HepG2 (cell line): ENCODE measurements around the gene RASGRF1. TPM values are rescaled to one million over a fixed set of nuclear protein-coding genes. Genes with fewer than 3 reads are reported as not detected.

Experiments used
- AKAP8 ChIP-seq: sonication (generic); formaldehyde crosslinking; IDR thresholded peaks from 2 replicates; pipeline ENCODE4 v1.5.1; 2020; ENCODE audit warnings: mild to moderate bottlenecking, missing genetic modification reagents
- CENPX ChIP-seq: sonication (generic); formaldehyde crosslinking; IDR thresholded peaks from 2 replicates; pipeline ENCODE4 v1.9.0; 2021; ENCODE audit warnings: mild to moderate bottlenecking, missing genetic modification reagents, moderate library complexity
- FOXK2 ChIP-seq: fragments of 450-650 bp; IDR thresholded peaks from 2 replicates; pipeline ENCODE4 v1.6.1; 2016
- GATAD2A ChIP-seq: IDR thresholded peaks from 2 replicates; pipeline ENCODE4 v1.6.1; 2016
- NFRKB ChIP-seq: fragments of 450-650 bp; IDR thresholded peaks from 2 replicates; pipeline ENCODE4 v1.6.1; 2017
- POGZ ChIP-seq: sonication (generic); formaldehyde crosslinking; IDR thresholded peaks from 2 replicates; pipeline ENCODE4 v1.4.0; 2020; ENCODE audit warnings: mild to moderate bottlenecking, missing genetic modification reagents
- PRPF4 ChIP-seq: fragments of 200-400 bp; formaldehyde crosslinking; IDR thresholded peaks from 2 replicates; pipeline ENCODE4 v1.6.1; 2016; ENCODE audit warnings: low read length, low read depth; ENCODE audit not compliant: poor library complexity, severe bottlenecking
- RELA ChIP-seq: sonication (generic); formaldehyde crosslinking; IDR thresholded peaks from 2 replicates; pipeline ENCODE4 v1.4.0; 2020; ENCODE audit warnings: missing genetic modification reagents
- SP1 ChIP-seq, 2 experiments: fragments of 450-650 bp in 1 of 2; sonication (generic) in 1 of 2; formaldehyde crosslinking in 1 of 2; IDR thresholded peaks; 2 replicates each; pipeline versions ENCODE4 v1.4.0 to v1.6.1; 2016 to 2020; ENCODE audit warnings: missing genetic modification reagents in 1 of 2
- SP140L ChIP-seq: sonication (generic); formaldehyde crosslinking; IDR thresholded peaks from 2 replicates; pipeline ENCODE4 v1.4.0; 2020; ENCODE audit warnings: missing genetic modification reagents, borderline replicate concordance
- SRSF1 ChIP-seq: fragments of 200-400 bp; formaldehyde crosslinking; optimal IDR thresholded peaks from 2 replicates; pipeline ENCODE3; 2017; ENCODE audit warnings: mild to moderate bottlenecking, low read depth, low read length, moderate library complexity
- TMF1 ChIP-seq: sonication (generic); formaldehyde crosslinking; IDR thresholded peaks from 2 replicates; pipeline ENCODE4 v1.8.1; 2022; ENCODE audit warnings: low read depth, missing genetic modification reagents
- TP53 ChIP-seq: sonication (generic); formaldehyde crosslinking; conservative IDR thresholded peaks from 2 replicates; pipeline ENCODE4 v1.4.0; 2020; ENCODE audit warnings: missing genetic modification reagents
- ZBTB44 ChIP-seq: sonication (generic); formaldehyde crosslinking; IDR thresholded peaks from 2 replicates; pipeline ENCODE4 v1.4.0; 2020; ENCODE audit warnings: missing genetic modification reagents
- ZBTB8A ChIP-seq: sonication (generic); formaldehyde crosslinking; IDR thresholded peaks from 2 replicates; pipeline ENCODE4 v1.4.0; 2020; ENCODE audit warnings: mild to moderate bottlenecking, low read depth, missing genetic modification reagents, borderline replicate concordance
- ZFP37 ChIP-seq: sonication (generic); formaldehyde crosslinking; IDR thresholded peaks from 2 replicates; pipeline ENCODE4 v1.4.0; 2020; ENCODE audit warnings: missing genetic modification reagents, borderline replicate concordance
- ZFP62 ChIP-seq: sonication (generic); formaldehyde crosslinking; IDR thresholded peaks from 2 replicates; pipeline ENCODE4 v1.4.0; 2020; ENCODE audit warnings: missing genetic modification reagents
- ZNF260 ChIP-seq: sonication (generic); formaldehyde crosslinking; IDR thresholded peaks from 2 replicates; pipeline ENCODE4 v1.4.0; 2020; ENCODE audit warnings: missing genetic modification reagents, low read depth, mild to moderate bottlenecking, borderline replicate concordance
- ZNF275 ChIP-seq: sonication (generic); formaldehyde crosslinking; IDR thresholded peaks from 2 replicates; pipeline ENCODE4 v1.8.0; 2022; ENCODE audit warnings: missing genetic modification reagents, mild to moderate bottlenecking, inconsistent platforms, borderline replicate concordance
- ZNF747 ChIP-seq: sonication (generic); formaldehyde crosslinking; IDR thresholded peaks from 2 replicates; pipeline ENCODE4 v1.8.1; 2023; ENCODE audit warnings: missing genetic modification reagents, mild to moderate bottlenecking, borderline replicate concordance
- ZNF776 ChIP-seq: sonication (generic); formaldehyde crosslinking; IDR thresholded peaks from 2 replicates; pipeline ENCODE4 v1.4.0; 2020; ENCODE audit warnings: mild to moderate bottlenecking, missing genetic modification reagents
- ZNF816 ChIP-seq: sonication (generic); formaldehyde crosslinking; IDR thresholded peaks from 2 replicates; pipeline ENCODE4 v1.8.0; 2022; ENCODE audit warnings: missing genetic modification reagents, mild to moderate bottlenecking, borderline replicate concordance
- ZNF841 ChIP-seq: sonication (generic); formaldehyde crosslinking; IDR thresholded peaks from 2 replicates; pipeline ENCODE4 v1.8.1; 2023; ENCODE audit warnings: missing genetic modification reagents, borderline replicate concordance
- polyA plus RNA-seq, 8 experiments: library from polyadenylated mRNA; depleted of rRNA in 3 of 8; stranded (reverse) in 7 of 8; unstranded in 1 of 8; fragments of >200 nt; fragmentation: Illumina TruSeq in 4 of 8; extraction: Trizol in 4 of 8; gene quantifications; 2 replicates each; pipeline versions ENCODE4 v1.2.1 to v1.2.3, GENCODE V29; 2011 to 2016; ENCODE audit warnings: low read depth in 4 of 8, missing spikeins in 1 of 8, mixed read lengths in 1 of 8; ENCODE audit not compliant: insufficient read depth in 1 of 8
- total RNA-seq, 5 experiments: library from RNA; depleted of rRNA; stranded (reverse); fragments of >200 nt; fragmentation: Illumina TruSeq; extraction: Trizol; gene quantifications; 2 replicates each; pipeline ENCODE4 v1.2.3, GENCODE V29; 2016; ENCODE audit warnings: low read depth in 1 of 5
- TF ChIP-seq, protein P1 (sequence below): sonication (generic); formaldehyde crosslinking; conservative IDR thresholded peaks from 2 replicates; pipeline ENCODE4 v1.8.1; 2023; ENCODE audit warnings: missing genetic modification reagents
- TF ChIP-seq, protein P2 (sequence below): sonication (generic); formaldehyde crosslinking; IDR thresholded peaks from 2 replicates; pipeline ENCODE4 v1.8.0; 2022; ENCODE audit warnings: missing genetic modification reagents, mild to moderate bottlenecking, moderate library complexity, borderline replicate concordance

RASGRF1 gene
- total and polyA plus RNA-seq, 2 of the 13 experiments (the other 11 are each of a cell fraction or from before 2014, with no cell fraction given), result 0.55 to 3.0 TPM

DNA sequence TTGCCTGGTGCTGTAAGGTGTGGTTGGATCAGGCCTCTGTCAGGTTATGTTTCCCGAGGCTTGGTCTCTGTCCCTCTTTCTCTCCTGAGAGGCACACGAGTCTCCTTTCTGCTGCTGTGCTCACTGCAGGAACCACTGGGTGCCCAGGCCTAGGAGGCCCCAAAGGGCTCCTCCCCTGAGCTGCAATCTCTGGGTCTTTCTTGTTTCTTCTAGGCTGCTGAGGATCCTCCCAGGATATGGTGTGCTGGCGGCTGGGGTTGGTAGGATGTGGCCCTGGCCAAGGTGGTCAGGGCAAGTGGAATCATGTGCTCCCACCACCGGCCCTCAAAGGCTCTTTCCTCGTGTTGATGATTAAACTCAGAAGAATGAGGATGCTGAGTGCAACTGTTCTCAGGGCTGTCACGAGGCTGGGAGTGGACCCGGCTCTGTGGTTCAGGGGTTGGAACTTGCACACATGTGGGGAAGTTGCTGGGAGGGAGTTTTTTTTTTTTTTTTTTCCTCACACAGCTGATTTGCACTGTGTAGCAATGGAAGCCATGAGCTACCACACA lies 102.1 kb downstream of the RASGRF1 start (continued):
- peak; percentile 90 for TF ChIP-seq ZFP37 (CRISPR knock-in tag)
- TF ChIP-seq POGZ, result peak; percentile 44; the same call in 1 of the 2 replicates
- no peak; the same call in 1 of the 2 replicates for TF ChIP-seq ZNF816
- TF ChIP-seq ZBTB8A (CRISPR knock-in tag), result no peak
- TF ChIP-seq ZNF776 (CRISPR knock-in tag), result no peak
- TF ChIP-seq CENPX (CRISPR knock-in tag), result no peak
- peak; percentile 66; the same call in 1 of the 2 replicates for TF ChIP-seq FOXK2
- TF ChIP-seq PRPF4, result no peak
- TF ChIP-seq ZNF747 (CRISPR knock-in tag), result no peak; the same call in 1 of the 2 replicates
- no peak for TF ChIP-seq SP140L (CRISPR knock-in tag)
- no peak for TF ChIP-seq ZFP62 (CRISPR knock-in tag)
- no peak for TF ChIP-seq SRSF1
- TF ChIP-seq, protein P1, sequence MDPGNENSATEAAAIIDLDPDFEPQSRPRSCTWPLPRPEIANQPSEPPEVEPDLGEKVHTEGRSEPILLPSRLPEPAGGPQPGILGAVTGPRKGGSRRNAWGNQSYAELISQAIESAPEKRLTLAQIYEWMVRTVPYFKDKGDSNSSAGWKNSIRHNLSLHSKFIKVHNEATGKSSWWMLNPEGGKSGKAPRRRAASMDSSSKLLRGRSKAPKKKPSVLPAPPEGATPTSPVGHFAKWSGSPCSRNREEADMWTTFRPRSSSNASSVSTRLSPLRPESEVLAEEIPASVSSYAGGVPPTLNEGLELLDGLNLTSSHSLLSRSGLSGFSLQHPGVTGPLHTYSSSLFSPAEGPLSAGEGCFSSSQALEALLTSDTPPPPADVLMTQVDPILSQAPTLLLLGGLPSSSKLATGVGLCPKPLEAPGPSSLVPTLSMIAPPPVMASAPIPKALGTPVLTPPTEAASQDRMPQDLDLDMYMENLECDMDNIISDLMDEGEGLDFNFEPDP (CRISPR knock-in tag), result no peak
- TF ChIP-seq SP1 (IDR thresholded peaks at IDR 0.05), result no peak
- TF ChIP-seq SP1 (CRISPR knock-in tag; IDR thresholded peaks at IDR 0.05), result no peak
- TF ChIP-seq ZBTB44 (CRISPR knock-in tag), result no peak
- no peak for TF ChIP-seq AKAP8 (CRISPR knock-in tag)
- TF ChIP-seq, protein P2, sequence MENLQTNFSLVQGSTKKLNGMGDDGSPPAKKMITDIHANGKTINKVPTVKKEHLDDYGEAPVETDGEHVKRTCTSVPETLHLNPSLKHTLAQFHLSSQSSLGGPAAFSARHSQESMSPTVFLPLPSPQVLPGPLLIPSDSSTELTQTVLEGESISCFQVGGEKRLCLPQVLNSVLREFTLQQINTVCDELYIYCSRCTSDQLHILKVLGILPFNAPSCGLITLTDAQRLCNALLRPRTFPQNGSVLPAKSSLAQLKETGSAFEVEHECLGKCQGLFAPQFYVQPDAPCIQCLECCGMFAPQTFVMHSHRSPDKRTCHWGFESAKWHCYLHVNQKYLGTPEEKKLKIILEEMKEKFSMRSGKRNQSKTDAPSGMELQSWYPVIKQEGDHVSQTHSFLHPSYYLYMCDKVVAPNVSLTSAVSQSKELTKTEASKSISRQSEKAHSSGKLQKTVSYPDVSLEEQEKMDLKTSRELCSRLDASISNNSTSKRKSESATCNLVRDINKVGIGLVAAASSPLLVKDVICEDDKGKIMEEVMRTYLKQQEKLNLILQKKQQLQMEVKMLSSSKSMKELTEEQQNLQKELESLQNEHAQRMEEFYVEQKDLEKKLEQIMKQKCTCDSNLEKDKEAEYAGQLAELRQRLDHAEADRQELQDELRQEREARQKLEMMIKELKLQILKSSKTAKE (CRISPR knock-in tag), result no peak; the same call in 1 of the 2 replicates
- peak; percentile 41; the same call in 1 of the 2 replicates for TF ChIP-seq ZNF275
- TF ChIP-seq ZNF260 (CRISPR knock-in tag), result no peak
- no peak for TF ChIP-seq NFRKB
- TF ChIP-seq GATAD2A (CRISPR knock-in tag), result peak; percentile 88
- peak; percentile 67; the same call in 1 of the 2 replicates for TF ChIP-seq TMF1 (CRISPR knock-in tag)
- TF ChIP-seq ZNF841 (CRISPR knock-in tag), result no peak
- no peak for TF ChIP-seq TP53 (CRISPR knock-in tag)
- TF ChIP-seq RELA (CRISPR knock-in tag), result no peak
